ENCODE measurements around the gene B9D1.

The B9D1 gene

GRCh38 chr17:19362277-19363113, at the start of gene B9D1:
Gene B9D1 (minus strand): TSS chr17:19362723. CDS start chr17:19362569, 154 bp downstream.
- FAIRE-seq: no peak

- FAIRE-seq: no peak
These were observed 49.1 kb upstream of the B9D1 start for GRCh38 chr17:19411631-19412030.

- no peak for FAIRE-seq
These were observed 48.5 kb upstream of the B9D1 start, which contains the start of gene RNF112 for GRCh38 chr17:19410875-19411620. Gene RNF112 (plus strand): TSS chr17:19411232. CDS start chr17:19411409, 177 bp downstream.

DNA sequence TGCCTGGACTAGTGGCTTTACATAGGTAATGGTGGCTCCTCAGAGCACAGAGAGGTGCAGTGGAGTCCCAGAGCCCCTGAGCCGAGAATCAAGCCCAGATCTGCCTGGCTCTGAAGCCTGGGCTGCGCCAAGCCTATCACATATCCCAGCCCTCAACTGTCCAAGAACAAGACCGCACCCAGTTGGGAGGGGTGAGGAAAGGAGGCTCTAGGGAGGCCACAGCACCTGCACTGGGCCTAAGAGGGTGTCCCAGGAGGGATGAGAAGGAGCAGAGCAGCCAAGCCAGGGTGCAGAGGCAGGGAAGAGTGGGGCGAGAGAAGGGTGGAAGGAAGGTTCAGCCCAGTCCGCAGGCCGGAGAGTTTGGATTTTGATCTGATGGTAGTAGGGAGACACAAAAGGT, 47.6 kb upstream of the B9D1 start:
- FAIRE-seq: no peak

GRCh38 chr17:19409509-19409908, 47.0 kb upstream of the B9D1 start:
- FAIRE-seq: no peak

- no peak for FAIRE-seq
These were observed 46.5 kb upstream of the B9D1 start for GRCh38 chr17:19409066-19409465.

DNA sequence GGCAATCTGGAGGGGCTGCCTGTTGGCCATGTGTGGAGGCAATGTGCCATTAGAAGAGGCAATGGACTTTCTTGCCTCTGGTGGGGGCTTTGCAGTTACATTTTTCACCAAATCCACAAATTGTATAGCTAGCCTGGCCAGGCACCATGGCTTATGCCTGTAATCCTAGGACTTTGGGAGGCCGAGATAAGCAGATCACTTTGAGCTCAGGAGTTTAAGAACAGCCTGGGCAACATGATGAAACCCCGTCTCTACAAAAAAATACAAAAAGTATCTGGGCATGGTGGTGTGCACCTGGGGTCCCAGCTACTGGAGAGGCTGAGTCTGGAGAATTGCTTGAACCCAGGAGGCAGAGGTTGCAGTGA, 45.8 kb upstream of the B9D1 start:
- no peak for FAIRE-seq

DNA sequence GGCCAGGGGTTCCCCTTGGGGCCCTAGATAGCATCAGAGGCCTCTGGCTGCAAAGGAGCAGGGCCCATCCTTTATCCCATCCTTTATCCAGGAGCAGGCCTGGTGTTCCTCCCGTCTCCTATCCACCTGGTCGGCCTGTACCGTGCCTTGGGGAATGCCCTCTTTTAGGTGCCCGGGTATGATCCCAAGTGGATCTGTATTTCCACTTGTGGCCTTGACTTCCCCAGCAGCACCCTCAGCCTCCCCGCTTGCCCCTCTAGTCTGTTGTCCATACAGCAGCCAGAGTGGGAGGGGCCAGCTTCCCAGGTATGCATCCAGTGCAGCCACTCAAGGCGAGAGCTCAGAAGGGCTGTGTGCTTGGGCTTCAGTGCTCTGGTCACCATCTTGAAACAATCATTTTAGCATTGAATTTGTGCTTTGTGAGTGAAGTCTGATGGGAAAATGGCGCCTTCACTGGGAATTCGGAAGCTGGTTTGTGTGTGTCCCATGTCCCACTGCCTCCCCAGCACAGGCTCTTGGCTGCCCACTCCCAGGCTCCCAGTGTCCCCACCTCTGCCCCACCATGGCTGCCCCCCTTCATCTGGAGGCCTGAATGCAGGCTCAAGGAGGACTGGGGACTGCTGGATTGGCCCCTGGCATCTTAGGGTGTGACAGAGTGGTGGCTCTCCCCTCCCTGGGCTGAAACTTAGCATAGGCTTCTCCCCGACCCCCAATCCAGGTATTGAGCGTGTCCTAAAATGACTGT, 45.2 kb upstream of the B9D1 start:
- no peak for FAIRE-seq

GRCh38 chr17:19405114-19405513, 42.6 kb upstream of the B9D1 start:
- no peak for FAIRE-seq

DNA sequence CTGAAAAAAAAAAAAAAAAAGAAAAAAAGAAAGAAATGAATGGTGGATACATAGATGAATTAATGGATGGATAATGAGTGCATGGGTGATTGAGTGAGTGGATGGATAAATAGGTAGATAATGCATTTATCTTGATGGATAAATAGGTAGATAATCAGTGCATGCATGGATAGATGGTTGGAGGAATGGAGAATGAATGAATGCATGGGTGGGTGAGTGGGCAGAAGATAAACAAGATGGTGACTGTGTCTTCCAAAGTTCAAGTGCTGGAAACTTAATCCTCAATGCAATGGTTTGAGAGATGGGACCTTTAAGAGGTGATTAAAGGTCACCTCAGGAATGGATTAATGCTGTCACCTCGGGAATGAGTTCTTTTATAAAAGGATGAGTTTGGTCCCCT, 41.7 kb upstream of the B9D1 start:
- FAIRE-seq: no peak

DNA sequence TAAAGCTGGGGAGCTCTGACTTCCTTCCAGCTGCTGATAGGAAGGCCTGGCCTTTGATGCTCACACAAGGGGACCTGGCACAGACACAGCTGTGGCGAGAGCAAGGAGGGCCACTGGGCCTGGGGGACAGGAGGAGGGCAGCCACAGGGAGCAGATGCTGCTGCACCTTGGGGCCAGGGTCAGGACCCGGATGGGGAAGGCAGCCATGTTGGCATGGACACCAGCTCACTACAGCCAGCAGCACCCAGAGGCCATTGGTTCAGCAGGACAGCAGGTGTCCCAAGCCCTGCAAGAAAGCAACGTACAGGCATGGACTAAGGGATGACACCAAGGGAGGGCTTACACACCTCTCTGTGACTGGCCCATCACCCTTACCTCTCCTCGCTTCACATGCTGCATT, 40.5 kb upstream of the B9D1 start:
- no peak for FAIRE-seq

- FAIRE-seq: no peak
These were observed 39.6 kb upstream of the B9D1 start for GRCh38 chr17:19402171-19402570.

GRCh38 chr17:19401321-19402010, 38.9 kb upstream of the B9D1 start:
- no peak for FAIRE-seq

GRCh38 chr17:19399750-19400450, 37.4 kb upstream of the B9D1 start:
- no peak for FAIRE-seq

DNA sequence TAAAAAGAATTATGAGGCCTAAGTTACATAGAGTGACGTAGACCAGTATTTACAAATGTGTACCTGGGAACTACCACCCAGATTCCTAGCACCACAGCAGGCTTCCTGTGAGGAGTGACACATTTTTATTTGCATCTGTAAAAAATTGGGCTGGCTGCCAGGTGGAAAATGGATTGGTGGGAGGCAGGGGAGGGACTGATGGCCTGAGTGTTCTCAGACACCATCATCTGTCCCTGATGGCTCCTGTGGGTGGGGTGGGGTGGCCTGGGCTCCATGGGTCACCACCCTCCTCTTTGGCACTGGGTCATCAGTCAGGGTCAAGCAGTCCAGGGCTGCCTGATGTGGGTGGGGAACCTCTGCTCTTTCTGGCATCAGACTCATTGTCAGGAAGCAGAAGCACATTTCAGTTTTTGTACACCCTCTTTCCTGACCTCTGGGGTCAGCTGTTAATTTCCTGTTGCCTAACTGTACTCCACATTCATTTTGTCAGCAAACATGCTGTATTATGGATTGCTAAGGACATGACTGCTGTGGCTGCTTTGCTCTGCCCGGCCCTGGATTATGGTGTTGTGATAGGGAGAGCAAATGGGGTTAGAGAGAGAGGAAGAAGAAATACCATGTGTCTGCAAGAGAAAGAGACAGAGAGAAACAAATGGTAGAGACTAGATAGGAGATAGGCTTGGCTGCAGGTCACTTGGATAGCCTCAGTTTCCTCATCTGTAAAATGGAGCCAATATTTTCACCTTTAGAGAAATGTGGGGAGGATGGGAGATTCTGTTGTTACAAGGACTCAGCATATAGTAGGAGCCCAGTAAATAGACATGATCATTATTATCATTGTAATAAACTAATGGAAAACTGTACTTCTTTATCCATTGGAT, 36.0 kb upstream of the B9D1 start:
- FAIRE-seq: no peak

DNA sequence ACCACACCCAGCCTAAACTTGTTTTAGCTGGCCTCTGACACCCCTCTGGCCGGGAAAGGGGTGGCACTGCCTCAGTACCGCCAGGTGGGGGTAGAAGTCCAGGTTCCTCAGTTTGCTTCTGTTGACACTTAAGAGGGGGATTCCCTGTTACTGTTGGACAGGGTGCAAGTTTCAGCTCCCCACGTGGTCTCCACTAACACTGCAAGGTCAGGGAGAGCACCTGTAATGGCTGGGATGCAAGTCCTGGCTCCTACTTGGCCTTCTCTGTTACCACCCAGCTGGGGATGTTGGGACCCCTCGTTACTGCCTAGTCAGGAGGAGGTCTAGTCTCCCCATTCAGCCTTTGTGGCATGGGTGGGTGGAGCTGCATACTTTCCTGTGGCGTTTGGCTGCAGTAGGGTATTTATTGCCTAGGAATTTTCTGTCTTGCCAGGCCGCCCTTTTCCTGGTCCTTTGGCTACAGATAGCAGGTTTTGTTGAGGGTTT, 35.1 kb upstream of the B9D1 start:
- FAIRE-seq: no peak

GRCh38 chr17:19392303-19392702, 29.8 kb upstream of the B9D1 start:
- FAIRE-seq: no peak

DNA sequence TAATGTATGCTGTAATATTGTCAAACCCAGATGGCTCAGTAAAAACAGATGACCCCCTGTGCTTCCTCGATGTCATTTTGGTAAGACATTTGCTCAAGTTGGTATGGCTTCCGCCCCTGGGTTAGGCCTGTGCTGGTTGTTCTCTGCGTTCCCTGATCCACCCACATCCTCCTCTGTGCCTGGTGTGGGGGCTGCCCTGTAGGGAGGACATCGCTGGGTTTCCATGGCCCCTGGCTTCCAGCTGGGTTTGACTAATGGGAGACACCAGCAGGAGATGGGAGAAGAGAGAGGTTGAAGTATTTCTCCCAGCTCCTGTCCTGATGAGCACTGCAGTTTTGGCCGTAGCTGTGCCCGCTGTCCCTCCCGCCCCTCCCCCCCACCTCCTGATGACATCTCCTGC, 28.9 kb upstream of the B9D1 start:
- FAIRE-seq: no peak

- FAIRE-seq: no peak
These were observed 28.4 kb upstream of the B9D1 start for GRCh38 chr17:19390951-19391350.

DNA sequence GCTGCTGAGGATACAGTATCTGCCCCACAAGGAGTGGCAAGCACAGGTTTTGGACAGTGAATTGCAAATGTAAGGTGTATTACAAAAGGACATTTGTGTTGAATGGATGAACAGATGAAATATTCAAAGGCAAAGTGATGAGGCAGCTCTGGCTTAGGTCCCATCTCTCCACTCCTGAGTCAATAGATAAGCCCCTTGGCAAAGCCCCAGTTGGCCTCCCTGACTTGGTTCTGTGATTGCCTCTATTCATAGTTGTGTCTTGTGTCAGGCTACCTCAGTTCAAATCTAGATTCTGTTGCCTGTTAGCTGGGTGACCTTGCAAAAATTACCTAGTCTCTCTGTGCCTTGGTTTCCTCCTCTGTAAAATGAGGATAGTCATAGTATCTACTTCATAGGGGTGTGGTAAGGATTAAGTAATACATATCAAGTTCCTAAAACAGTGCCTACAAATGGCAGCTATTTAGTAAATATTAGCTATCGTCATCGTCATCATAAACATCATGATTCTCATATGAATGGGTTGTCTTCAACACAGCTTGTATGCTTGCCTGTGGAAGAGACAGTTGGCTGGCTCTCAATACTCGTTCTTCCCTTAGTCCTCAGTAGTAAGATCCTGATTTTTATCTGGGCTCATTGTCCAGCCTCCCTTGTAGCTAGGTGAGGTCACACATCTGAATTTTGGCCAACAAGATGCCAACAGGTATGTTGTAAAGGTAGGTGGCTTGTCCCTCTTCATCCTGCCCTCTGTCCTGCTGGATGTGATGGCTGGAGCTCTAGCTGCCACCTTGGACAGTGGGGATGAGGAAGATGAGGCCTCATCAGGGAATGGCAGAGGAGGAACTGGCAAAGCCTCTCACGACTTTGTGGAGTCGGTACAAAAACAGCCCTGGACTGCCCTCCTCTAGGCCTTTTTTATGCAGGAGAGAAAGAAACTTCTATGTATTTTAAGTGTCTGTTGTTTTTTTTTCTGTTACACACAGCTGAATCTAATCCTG, 26.6 kb upstream of the B9D1 start:
- FAIRE-seq: no peak
